Common myeloid progenitor, CD34-positive (primary cell): ENCODE measurements around the gene FN1.
"Not testable (repeated sequence)": the region's sequence is repeated elsewhere in the genome, so short reads cannot be mapped to it uniquely, and the experiment has no call there.

Experiments
- CTCF ChIA-PET: fragments of 350-600 bp; sonication (Branson Sonifier 250); formaldehyde crosslinking; loops from one replicate; lab custom pipeline; 2021; ENCODE audit warnings: antibody characterized with exemption; lab: Charles Lee
- POLR2A ChIA-PET: fragments of 350-600 bp; sonication (Branson Sonifier 250); formaldehyde crosslinking; loops from one replicate; lab custom pipeline; 2021; ENCODE audit warnings: antibody characterized with exemption; lab: Charles Lee
- DNase-seq, 3 donors: peaks; one replicate each; pipeline versions ENCODE4 v3.0.0 to v3.0.0-alpha.2; 2013
- H3K27ac ChIP-seq, 2 experiments: 1 replicate in 1 of 2; 2 replicates in 1 of 2; pipeline ENCODE4 v1.7.0; 2013; ENCODE audit warnings: inconsistent platforms in 2 of 2, low read length in 2 of 2, mild to moderate bottlenecking in 2 of 2, low read depth in 1 of 2, moderate library complexity in 1 of 2; ENCODE audit not compliant: severe bottlenecking in 2 of 2, insufficient read depth in 1 of 2, poor library complexity in 1 of 2
- H3K27me3 ChIP-seq, 5 experiments: replicated peaks in 2 of 5; 1 replicate in 3 of 5; 2 replicates in 2 of 5; pipeline versions ENCODE4 v1.6.1 to v1.7.0; 2013; ENCODE audit warnings: low read length in 4 of 5, mild to moderate bottlenecking in 2 of 5, moderate library complexity in 2 of 5, inconsistent platforms in 1 of 5; ENCODE audit not compliant: insufficient read depth in 5 of 5, control insufficient read depth in 4 of 5
- H3K36me3 ChIP-seq, 4 experiments: 1 replicate in 2 of 4; 2 replicates in 2 of 4; pipeline versions ENCODE4 v1.6.1 to v1.7.0; 2013; ENCODE audit warnings: low read length in 3 of 4, control low read depth in 1 of 4, mild to moderate bottlenecking in 1 of 4; ENCODE audit not compliant: control insufficient read depth in 4 of 4, insufficient read depth in 4 of 4
- H3K4me1 ChIP-seq, 4 experiments: 1 replicate in 3 of 4; 2 replicates in 1 of 4; pipeline versions ENCODE4 v1.6.1 to v1.7.1; 2013; ENCODE audit warnings: low read length in 3 of 4, mild to moderate bottlenecking in 3 of 4, control low read depth in 1 of 4, inconsistent platforms in 1 of 4, moderate library complexity in 1 of 4; ENCODE audit not compliant: control insufficient read depth in 4 of 4, insufficient read depth in 4 of 4; ENCODE audit errors: control extremely low read depth in 1 of 4
- H3K4me3 ChIP-seq, 7 experiments: 1 replicate in 4 of 7; 2 replicates in 3 of 7; pipeline versions ENCODE4 v1.5.1 to v1.7.0; 2013; ENCODE audit warnings: mild to moderate bottlenecking in 7 of 7, low read length in 6 of 7, moderate library complexity in 6 of 7, inconsistent platforms in 2 of 7, low read depth in 2 of 7, control low read depth in 1 of 7; ENCODE audit not compliant: insufficient read depth in 4 of 7, control insufficient read depth in 1 of 7; ENCODE audit errors: extremely low read depth in 1 of 7
- H3K9me3 ChIP-seq, 5 experiments: 1 replicate in 4 of 5; 2 replicates in 1 of 5; pipeline versions ENCODE4 v1.6.1 to v1.7.1; 2013; ENCODE audit warnings: low read length in 4 of 5, mild to moderate bottlenecking in 2 of 5, inconsistent platforms in 1 of 5, low read depth in 1 of 5, moderate library complexity in 1 of 5; ENCODE audit not compliant: control insufficient read depth in 4 of 5, insufficient read depth in 2 of 5; ENCODE audit errors: control extremely low read depth in 1 of 5
- WGBS: methylation state at CpG from one replicate; pipeline ENCODE4 v1.1.5; 2013; ENCODE audit not compliant: insufficient coverage; 5-methylcytosine and 5-hydroxymethylcytosine counted together

FN1 gene

GRCh38 chr2:215410932-215411285, 25.0 kb downstream of the FN1 start:
- H3K27me3 ChIP-seq = no peaks in the 10 kb centered on the region
- POLR2A ChIA-PET = no interaction called here
- DNase-seq = peak in 1 of 3 donors; percentile 24
- H3K4me1 ChIP-seq = no peaks in the 10 kb centered on the region
- no peak overlapping the region for H3K4me3 ChIP-seq
- CTCF ChIA-PET = no interaction called here
- 71% methylated on average over 1 of the region's 1 CpG for WGBS
- H3K9me3 ChIP-seq = no peaks in the 10 kb centered on the region
- no peak overlapping the region for H3K27ac ChIP-seq
- H3K36me3 ChIP-seq = no peaks in the 10 kb centered on the region

GRCh38 chr2:215410181-215410931, 25.5 kb downstream of the FN1 start:
- H3K4me3 ChIP-seq, H3K9me3 ChIP-seq, H3K27me3 ChIP-seq, POLR2A ChIA-PET, CTCF ChIA-PET, H3K27ac ChIP-seq, H3K4me1 ChIP-seq, DNase-seq, H3K36me3 ChIP-seq: not testable (repeated sequence)
- WGBS = 100% methylated on average over 3 of the region's 13 CpGs

- 95% methylated on average over 10 of the region's 18 CpGs for WGBS
- H3K36me3 ChIP-seq = no peaks in the 10 kb centered on the region
- POLR2A ChIA-PET = no interaction called here
Observed at GRCh38 chr2:215409331-215410127, 26.3 kb downstream of the FN1 start.

GRCh38 chr2:215408441-215408840, 27.4 kb downstream of the FN1 start:
- CTCF ChIA-PET, H3K4me1 ChIP-seq, H3K27me3 ChIP-seq, H3K4me3 ChIP-seq, DNase-seq, H3K9me3 ChIP-seq, H3K36me3 ChIP-seq, H3K27ac ChIP-seq, POLR2A ChIA-PET: not testable (repeated sequence)
- 100% methylated on average over 2 of the region's 7 CpGs for WGBS

More at GRCh38 chr2:215409331-215410127, 26.3 kb downstream of the FN1 start:
- no peak for DNase-seq
- no peak overlapping the region for H3K27ac ChIP-seq
- no peak overlapping the region for H3K4me3 ChIP-seq
- no peaks in the 10 kb centered on the region for H3K9me3 ChIP-seq
- no peaks in the 10 kb centered on the region for H3K27me3 ChIP-seq
- H3K4me1 ChIP-seq = no peaks in the 10 kb centered on the region
- CTCF ChIA-PET = no interaction called here

- Histone ChIP-seq H3K4me3 (no peak overlapping the region), H3K4me1 (no peaks in the 10 kb centered on the region), H3K27me3 (no peaks in the 10 kb centered on the region), H3K27ac (no peak overlapping the region), H3K9me3 (no peaks in the 10 kb centered on the region), H3K36me3 (no peaks in the 10 kb centered on the region)
- ChIA-PET POLR2A (no interaction called here), CTCF (no interaction called here)
- 96% methylated on average over 4 of the region's 10 CpGs for WGBS
- DNase-seq = no peak
Observed at GRCh38 chr2:215407590-215408264, 28.1 kb downstream of the FN1 start.

GRCh38 chr2:215407061-215407460, 28.8 kb downstream of the FN1 start:
- WGBS = no CpG with 5 or more reads among the region's 3 CpGs
- no peaks in the 10 kb centered on the region for H3K4me1 ChIP-seq
- DNase-seq = no peak
- POLR2A ChIA-PET = no interaction called here
- H3K4me3 ChIP-seq = no peak overlapping the region
- no peaks in the 10 kb centered on the region for H3K36me3 ChIP-seq
- H3K9me3 ChIP-seq = no peaks in the 10 kb centered on the region
- H3K27ac ChIP-seq = no peak overlapping the region
- CTCF ChIA-PET = no interaction called here
- no peaks in the 10 kb centered on the region for H3K27me3 ChIP-seq
